HG02571 (cell line): ENCODE results near the gene AMIGO3.

Experiments used
- ATAC-seq: cut with Tn5 transposase; IDR thresholded peaks from one replicate; pipeline ENCODE4 v1.9.1; 2021; ENCODE audit warnings: mild to moderate bottlenecking, moderate library complexity; ENCODE audit not compliant: unreplicated experiment

The AMIGO3 gene

GRCh38 chr3:49671291-49672288 lies 47.9 kb downstream of the AMIGO3 start:
- ATAC-seq, result no peak

- no peak for ATAC-seq
Observed at GRCh38 chr3:49670940-49671290, 48.6 kb downstream of the AMIGO3 start.

GRCh38 chr3:49669352-49669751 lies 50.1 kb downstream of the AMIGO3 start:
- ATAC-seq, result no peak

- ATAC-seq, result no peak
Observed at GRCh38 chr3:49668861-49669260, 50.6 kb downstream of the AMIGO3 start.

- no peak for ATAC-seq
Observed at GRCh38 chr3:49668414-49668797, 51.1 kb downstream of the AMIGO3 start.

- ATAC-seq, result no peak
Observed at GRCh38 chr3:49667701-49668413, 51.6 kb downstream of the AMIGO3 start.
